Measurements from ENCODE around the gene C9orf85. TPM values are rescaled to one million over a fixed set of nuclear protein-coding genes. Genes with fewer than 3 reads are reported as not detected.
A peak's percentile ranks its signal among the peaks of the same experiment; 100 is the strongest.
"Not testable (repeated sequence)": the region's sequence is repeated elsewhere in the genome, so short reads cannot be mapped to it uniquely, and the experiment has no call there.

The C9orf85 gene
- total RNA-seq, 2 donors from 2014 or later, result 20.1 to 21.4 TPM

GRCh38 chr9:71937070-71937625 lies 25.7 kb downstream of the C9orf85 start:
- no peaks in the 10 kb centered on the region for H3K27me3 ChIP-seq (replicated peaks; ENCODE audit: insufficient read depth)
- H3K27ac ChIP-seq, result peak overlapping the region; percentile 20 to 23
- intact Hi-C loops (cut with DNase I), result no loop called here
- no peaks in the 10 kb centered on the region for H3K36me3 ChIP-seq
- TF ChIP-seq POLR2AphosphoS5 (IDR thresholded peaks at IDR 0.05) (no peak), POLR2A (IDR thresholded peaks at IDR 0.05) (no peak)
- DNase-seq (ENCODE audit: low spot score), result no peak
- no peaks in the 10 kb centered on the region for H3K9me3 ChIP-seq
- no peak overlapping the region for H3K4me3 ChIP-seq
- H3K4me1 ChIP-seq (replicated peaks), result no peaks in the 10 kb centered on the region
- WGBS, result 49% methylated on average over 4 of the region's 4 CpGs

- H3K27me3 ChIP-seq (replicated peaks; ENCODE audit: insufficient read depth), result no peaks in the 10 kb centered on the region
- no peaks in the 10 kb centered on the region for H3K4me1 ChIP-seq (replicated peaks)
- 67% methylated on average over 1 of the region's 1 CpG for WGBS
- no peaks in the 10 kb centered on the region for H3K9me3 ChIP-seq
- no peak for DNase-seq (ENCODE audit: low spot score)
- intact Hi-C loops (cut with DNase I), result no loop called here
- TF ChIP-seq CTCF (IDR thresholded peaks at IDR 0.05), result no peak
- TF ChIP-seq POLR2A (IDR thresholded peaks at IDR 0.05), result no peak
- no peak for TF ChIP-seq POLR2AphosphoS5 (IDR thresholded peaks at IDR 0.05)
- H3K27ac ChIP-seq, result no peak overlapping the region
- no peak overlapping the region for H3K4me3 ChIP-seq
- no peaks in the 10 kb centered on the region for H3K36me3 ChIP-seq
These were observed 26.5 kb downstream of the C9orf85 start for GRCh38 chr9:71937898-71938297.

DNA sequence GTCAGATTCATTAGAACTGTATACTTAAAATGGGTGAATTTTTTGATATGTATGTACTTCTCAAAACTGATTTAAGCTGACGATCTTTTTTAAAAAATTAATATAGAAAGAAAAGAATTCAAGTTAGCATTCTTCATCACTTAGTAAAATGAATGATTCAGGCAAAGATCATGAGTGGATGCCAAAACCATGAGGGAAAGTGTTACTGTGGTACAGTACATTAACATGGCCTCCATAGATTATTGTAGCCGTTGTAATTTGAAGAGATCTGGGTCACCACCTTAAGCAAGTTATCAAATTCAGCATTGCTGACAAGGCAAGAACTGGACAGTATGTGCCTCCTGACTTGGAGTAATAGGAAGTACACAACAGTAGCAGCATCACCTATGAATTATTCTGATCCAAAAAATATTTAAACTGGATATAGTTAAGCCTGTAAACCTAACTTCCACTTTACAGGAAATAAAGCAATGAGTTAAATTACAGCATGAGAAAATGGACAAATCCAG lies 29.7 kb downstream of the C9orf85 start:
- WGBS, result 88% methylated on average over 2 of the region's 2 CpGs
- Histone ChIP-seq H3K9me3 (no peaks in the 10 kb centered on the region), H3K27me3 (replicated peaks; ENCODE audit: insufficient read depth) (no peaks in the 10 kb centered on the region), H3K36me3 (no peaks in the 10 kb centered on the region), H3K4me1 (replicated peaks) (no peaks in the 10 kb centered on the region), H3K4me3 (no peak overlapping the region), H3K27ac (no peak overlapping the region)
- TF ChIP-seq POLR2AphosphoS5 (IDR thresholded peaks at IDR 0.05), result no peak
- no peak for TF ChIP-seq POLR2A (IDR thresholded peaks at IDR 0.05)
- no peak for TF ChIP-seq CTCF (IDR thresholded peaks at IDR 0.05)
- intact Hi-C loops (cut with DNase I), result no loop called here
- DNase-seq (ENCODE audit: low spot score), result no peak

GRCh38 chr9:71941998-71942567 lies 30.6 kb downstream of the C9orf85 start:
- no peak for DNase-seq (ENCODE audit: low spot score)
- no peak overlapping the region for H3K27ac ChIP-seq
- no peak overlapping the region for H3K4me3 ChIP-seq
- H3K4me1 ChIP-seq (replicated peaks), result no peaks in the 10 kb centered on the region
- H3K9me3 ChIP-seq, result no peaks in the 10 kb centered on the region
- H3K36me3 ChIP-seq, result no peaks in the 10 kb centered on the region
- no peak for TF ChIP-seq POLR2A (IDR thresholded peaks at IDR 0.05)
- peak; percentile 29 for TF ChIP-seq POLR2AphosphoS5 (IDR thresholded peaks at IDR 0.05)
- TF ChIP-seq CTCF (IDR thresholded peaks at IDR 0.05), result no peak
- WGBS, result 14% methylated on average over 2 of the region's 2 CpGs
- intact Hi-C loops (cut with DNase I), result no loop called here
- H3K27me3 ChIP-seq (replicated peaks; ENCODE audit: insufficient read depth), result no peaks in the 10 kb centered on the region

DNA sequence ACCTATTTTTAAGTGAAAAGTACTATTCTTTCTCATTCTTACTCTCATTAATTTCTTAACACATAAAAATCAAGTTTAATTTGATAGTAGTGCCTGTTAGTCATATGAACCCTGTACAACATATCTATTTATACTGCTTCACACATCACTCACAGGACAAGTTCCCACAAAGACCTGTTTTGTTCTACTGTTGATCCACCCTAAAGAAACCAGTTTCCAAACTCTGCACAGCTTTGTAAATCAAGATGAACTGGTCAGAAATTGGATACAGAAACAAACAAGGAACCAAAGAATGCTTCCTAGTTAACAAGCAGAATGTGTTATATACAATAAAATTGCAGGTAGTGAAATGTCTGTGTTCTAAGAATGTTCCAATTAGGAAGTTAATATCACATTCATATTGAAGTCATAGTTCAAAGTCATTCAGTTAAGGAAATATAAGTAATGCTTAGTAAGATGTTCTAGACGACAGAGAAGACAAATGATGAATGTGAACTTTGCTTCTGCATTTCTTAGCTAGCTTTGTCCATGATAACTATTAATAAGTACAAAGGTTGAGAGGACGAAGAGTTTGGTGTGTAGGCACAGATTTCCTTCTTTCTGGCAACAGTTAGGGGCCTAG lies 33.4 kb downstream of the C9orf85 start:
- intact Hi-C loops (cut with DNase I), result no loop called here
- 47% methylated on average over 2 of the region's 2 CpGs for WGBS
- peak; percentile 45 for DNase-seq (ENCODE audit: low spot score)
- Histone ChIP-seq H3K9me3 (no peaks in the 10 kb centered on the region), H3K4me3 (no peak overlapping the region), H3K27ac (peak overlapping the region; percentile 43 to 65), H3K4me1 (replicated peaks) (no peaks in the 10 kb centered on the region), H3K27me3 (replicated peaks; ENCODE audit: insufficient read depth) (no peaks in the 10 kb centered on the region), H3K36me3 (no peaks in the 10 kb centered on the region)
- TF ChIP-seq POLR2AphosphoS5 (IDR thresholded peaks at IDR 0.05) (peak; percentile 85), CTCF (IDR thresholded peaks at IDR 0.05) (no peak)

- DNase-seq (ENCODE audit: low spot score); H3K27ac ChIP-seq; H3K36me3 ChIP-seq; H3K9me3 ChIP-seq; intact Hi-C loops (cut with DNase I); H3K4me1 ChIP-seq (replicated peaks); H3K4me3 ChIP-seq; H3K27me3 ChIP-seq (replicated peaks; ENCODE audit: insufficient read depth): not testable (repeated sequence)
- WGBS, result 76% methylated on average over 2 of the region's 2 CpGs
These were observed 43.2 kb downstream of the C9orf85 start for GRCh38 chr9:71954652-71955051.
